ELF-1 (cell line): Measurements from ENCODE around the gene CASK.

Experiments used
- DNase-seq: peaks from one replicate; pipeline ENCODE4 v3.0.0-alpha.2; 2016; ENCODE audit warnings: low read depth, low spot score

Gene CASK

DNA sequence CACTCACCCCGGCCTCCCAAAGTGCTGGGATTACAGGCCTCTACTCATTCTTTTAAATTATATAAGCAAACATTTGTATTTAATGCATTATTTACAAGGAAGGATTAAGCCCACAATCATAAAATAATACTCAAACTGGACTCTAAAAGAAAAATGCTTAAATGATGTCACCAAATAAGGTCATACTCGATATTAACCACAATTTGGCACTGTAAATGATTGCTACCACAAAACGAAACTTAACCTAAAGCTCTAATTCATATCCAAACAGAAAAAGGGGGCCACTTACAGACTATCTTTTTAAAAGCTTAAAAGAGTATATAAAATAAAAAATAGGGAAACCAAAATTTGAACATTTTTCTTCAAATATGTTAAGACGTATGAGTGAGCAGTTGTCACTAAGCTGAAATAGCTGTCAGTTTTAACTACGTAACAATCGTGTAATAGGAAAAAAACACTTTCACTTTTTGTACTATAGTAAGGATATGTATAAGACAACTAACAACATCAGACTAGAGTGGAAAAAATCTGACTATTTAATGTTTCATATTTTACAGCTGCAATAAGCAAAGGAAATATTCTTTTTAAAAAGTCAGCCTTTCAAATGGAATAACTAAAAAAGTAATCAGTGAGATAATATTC is 342.8 kb downstream of the CASK start:
- DNase-seq: no peak

GRCh38 chrX:41563876-41564275 is 359.5 kb downstream of the CASK start:
- no peak for DNase-seq

DNA sequence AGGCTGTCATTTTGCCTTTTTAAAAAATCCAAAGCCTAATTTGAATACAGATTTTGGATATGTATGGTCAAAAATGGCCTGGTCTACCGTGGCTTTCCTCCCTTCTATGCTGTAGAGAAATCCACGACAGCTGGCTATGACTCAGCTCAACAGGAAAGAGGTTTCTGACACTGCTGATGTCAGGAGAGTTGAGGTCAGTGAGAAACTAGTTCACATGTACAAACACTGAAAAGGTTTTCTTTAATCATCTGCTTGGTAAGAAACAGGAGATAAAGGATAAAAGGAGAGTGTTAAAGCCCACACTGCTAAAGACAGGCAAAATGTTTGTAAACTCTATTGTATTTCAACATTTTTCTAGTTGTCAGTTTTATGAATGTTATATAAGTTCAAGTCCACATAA is 362.3 kb downstream of the CASK start:
- DNase-seq: no peak

- no peak for DNase-seq
Measured at GRCh38 chrX:41559235-41560052, 363.9 kb downstream of the CASK start.

DNA sequence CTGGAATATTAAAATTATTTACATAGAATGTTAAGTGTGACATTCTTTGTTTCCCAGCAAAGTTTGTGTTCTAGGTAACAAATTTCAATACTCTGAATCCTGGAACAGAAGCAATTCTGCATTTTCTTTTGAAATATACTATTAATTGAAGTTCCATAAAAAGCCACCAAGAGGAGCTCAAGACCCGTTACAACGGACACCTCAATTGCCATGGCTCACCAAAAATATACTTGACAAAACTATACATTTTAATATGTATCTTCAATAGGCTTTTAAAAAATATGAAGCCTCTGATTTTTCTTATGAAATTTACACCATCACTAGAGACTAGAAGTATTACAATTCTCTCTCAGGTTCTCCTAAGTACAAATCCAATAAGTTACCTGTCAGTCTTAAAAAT is 364.8 kb downstream of the CASK start:
- DNase-seq: no peak

DNA sequence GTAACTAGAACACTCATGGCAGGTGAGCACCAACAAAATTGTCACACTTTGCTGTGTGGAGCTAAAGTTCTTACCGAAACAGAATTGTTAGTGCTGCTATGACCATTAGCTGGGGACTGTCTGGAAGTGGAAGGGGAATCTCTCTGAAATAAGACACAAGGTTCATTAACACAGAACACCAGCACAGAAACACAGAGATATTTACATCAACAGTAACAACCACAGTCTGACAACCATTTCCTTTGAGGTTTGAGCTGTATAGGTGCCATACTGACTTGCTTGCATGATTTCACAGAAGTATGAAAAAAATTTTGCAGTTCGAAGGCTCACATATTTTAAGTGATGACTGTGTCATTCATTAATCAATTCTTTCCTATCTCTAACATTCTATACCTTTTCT is 366.4 kb downstream of the CASK start:
- no peak for DNase-seq

DNA sequence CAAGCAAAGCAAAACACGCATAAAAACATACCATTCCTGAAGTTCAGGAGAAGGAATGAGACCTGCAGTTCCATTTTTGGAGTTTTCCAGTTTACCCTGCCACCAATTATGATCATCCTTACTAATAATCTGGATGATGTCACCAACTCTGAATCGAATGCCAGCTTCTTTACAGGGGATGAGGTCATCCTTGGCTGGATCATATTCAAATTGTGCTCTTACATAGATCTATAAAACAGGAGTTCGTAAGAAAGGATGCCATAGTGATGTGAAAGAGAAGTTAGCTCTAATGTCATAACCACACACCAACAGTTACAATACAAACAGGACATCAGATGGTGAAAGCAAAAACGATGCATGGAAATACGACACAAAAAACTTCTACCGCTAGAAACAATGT is 369.7 kb downstream of the CASK start:
- no peak for DNase-seq

GRCh38 chrX:41548411-41548810 is 374.9 kb downstream of the CASK start:
- no peak for DNase-seq

DNA sequence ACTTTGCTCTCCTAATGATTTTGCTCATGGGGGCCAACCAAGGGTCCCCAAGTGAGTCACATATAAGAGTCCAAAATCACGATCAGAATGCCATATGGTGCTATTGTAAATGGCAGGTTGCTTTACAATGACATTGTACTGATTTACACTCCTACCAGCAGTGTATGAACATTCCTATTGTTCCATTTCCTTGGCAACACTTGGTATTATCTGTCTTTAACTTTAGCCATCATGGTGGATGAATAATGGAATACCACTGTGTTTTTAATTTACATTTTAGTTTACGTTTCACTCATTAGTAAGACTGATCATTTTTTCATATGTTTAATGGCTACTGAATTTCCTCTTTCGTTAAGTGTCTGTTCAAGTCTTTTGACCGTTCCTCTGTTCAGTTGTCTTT is 379.7 kb downstream of the CASK start:
- DNase-seq: no peak

- DNase-seq: no peak
Measured at GRCh38 chrX:41543025-41543424, 380.3 kb downstream of the CASK start.

GRCh38 chrX:41542536-41542935 is 380.8 kb downstream of the CASK start:
- DNase-seq: no peak

DNA sequence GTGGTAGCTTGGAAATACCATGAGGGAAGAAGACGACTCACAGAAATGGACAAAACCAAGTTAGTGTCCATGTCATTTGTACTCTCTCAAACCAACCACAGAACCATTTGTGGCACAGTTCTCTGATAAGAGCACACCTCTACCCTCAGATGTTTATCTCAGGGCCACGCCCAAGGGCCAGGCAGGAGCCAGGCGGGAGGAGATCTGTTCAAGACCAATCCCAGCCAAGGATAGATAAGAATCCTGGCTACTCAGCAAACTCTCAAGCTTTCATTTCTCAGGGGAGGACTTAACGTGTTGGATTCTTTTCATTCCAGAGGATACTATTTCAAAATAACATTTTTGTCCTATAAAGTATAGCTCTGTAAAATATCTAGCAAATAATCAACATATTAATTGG is 381.2 kb downstream of the CASK start:
- DNase-seq: peak; percentile 58

GRCh38 chrX:41541386-41541785 is 382.0 kb downstream of the CASK start:
- no peak for DNase-seq

- DNase-seq: no peak
Measured at GRCh38 chrX:41538707-41539106, 384.6 kb downstream of the CASK start.

GRCh38 chrX:41530085-41530484 is 393.3 kb downstream of the CASK start:
- DNase-seq: no peak

- DNase-seq: no peak
Measured at GRCh38 chrX:41529221-41529620, 394.1 kb downstream of the CASK start.

DNA sequence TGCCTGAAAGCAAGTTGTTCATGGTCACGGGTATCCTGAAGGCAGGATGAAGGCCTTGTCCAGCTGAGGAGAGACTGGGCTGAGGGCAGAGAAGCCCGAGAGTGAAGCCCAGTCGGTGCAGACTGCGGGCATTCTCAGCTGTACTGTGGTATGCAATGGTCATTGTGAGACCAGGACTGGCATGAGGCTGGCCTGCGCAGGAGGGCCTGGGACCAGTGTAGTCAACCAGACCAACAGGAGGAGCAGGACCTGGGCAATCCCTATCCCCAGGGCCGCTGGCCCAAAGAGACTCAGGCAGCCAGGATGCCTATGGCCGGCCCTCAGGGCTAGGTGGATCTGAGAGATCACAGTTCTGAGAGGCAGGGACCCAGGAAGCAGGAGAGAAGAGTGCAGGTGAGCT is 394.6 kb downstream of the CASK start:
- no peak for DNase-seq

- no peak for DNase-seq
Measured at GRCh38 chrX:41526925-41527324, 396.4 kb downstream of the CASK start.

GRCh38 chrX:41526271-41526670 is 397.1 kb downstream of the CASK start:
- no peak for DNase-seq

DNA sequence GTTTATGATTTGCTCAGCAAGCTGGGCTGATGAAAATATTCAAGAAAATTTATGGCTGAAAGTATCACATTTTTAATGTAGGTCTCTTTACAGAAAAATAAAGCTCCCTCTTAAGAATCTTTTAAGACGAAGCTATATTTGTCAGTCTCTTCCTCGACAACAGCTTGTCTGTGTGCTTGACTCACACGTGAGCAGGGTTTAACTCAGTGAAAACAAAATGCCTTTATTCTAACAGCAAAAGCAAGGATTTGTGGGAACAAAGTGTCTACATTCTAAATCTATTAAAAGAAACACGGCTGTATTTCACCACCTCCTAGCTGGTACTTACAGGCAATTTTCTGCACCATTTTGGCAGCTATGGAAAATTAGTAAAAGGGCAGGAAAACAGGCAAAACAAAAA is 400.7 kb downstream of the CASK start:
- no peak for DNase-seq

- no peak for DNase-seq
Measured at GRCh38 chrX:41522081-41522480, 401.3 kb downstream of the CASK start.

- no peak for DNase-seq
Measured at GRCh38 chrX:41519468-41519867, 403.9 kb downstream of the CASK start.

GRCh38 chrX:41518841-41519220 is 404.5 kb downstream of the CASK start:
- DNase-seq: no peak
